Activated effector memory CD4-positive, alpha-beta T cell treated with anti-CD3 and anti-CD28 coated beads, Interleukin-2, amount 50 U/mL, for 16 hours (primary cell): ENCODE data around the gene TMEM14A.
"Not testable (repeated sequence)": the region's sequence is repeated elsewhere in the genome, so short reads cannot be mapped to it uniquely, and the experiment has no call there.

Source experiments
- DNase-seq: peaks from one replicate; pipeline ENCODE4 v3.0.0-alpha.2; 2020

The TMEM14A gene

DNA sequence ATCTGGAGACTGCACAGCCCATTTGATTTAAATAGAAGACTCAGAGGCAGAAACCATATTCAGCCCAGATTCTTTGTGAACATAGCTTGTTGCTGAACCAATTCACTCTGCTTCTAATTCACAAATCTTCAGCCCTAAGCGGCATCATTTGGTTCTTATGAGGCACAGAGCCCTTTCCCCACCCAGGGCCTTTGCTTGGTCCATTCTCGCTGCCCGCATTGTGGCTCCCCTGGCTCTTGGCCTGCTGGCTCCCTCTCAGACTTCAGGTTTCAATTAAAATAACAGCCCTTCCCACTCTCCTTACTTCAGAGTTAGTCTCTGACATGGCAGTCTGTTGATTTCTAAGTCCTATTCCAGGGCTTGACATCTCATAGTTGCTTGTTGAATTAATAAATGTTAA lies 9.4 kb upstream of the TMEM14A start:
- DNase-seq, result no peak

- no peak for DNase-seq
Observed at GRCh38 chr6:52662031-52662430, 8.9 kb upstream of the TMEM14A start.

- DNase-seq, result peak; percentile 81
Observed at GRCh38 chr6:52663120-52663935, 7.6 kb upstream of the TMEM14A start.

DNA sequence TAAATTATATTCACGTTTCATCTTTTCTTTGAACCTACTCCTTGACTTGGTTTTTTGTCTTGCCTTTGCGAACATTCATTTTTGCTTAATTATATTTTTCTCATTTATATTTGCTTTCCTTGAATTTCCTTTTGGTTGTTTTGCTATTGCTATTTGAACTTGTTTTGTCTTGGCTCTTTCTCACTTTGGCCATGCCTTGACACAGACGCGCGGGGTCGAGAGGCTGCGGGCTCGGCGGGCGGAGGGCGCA lies 7.1 kb upstream of the TMEM14A start:
- no peak for DNase-seq

DNA sequence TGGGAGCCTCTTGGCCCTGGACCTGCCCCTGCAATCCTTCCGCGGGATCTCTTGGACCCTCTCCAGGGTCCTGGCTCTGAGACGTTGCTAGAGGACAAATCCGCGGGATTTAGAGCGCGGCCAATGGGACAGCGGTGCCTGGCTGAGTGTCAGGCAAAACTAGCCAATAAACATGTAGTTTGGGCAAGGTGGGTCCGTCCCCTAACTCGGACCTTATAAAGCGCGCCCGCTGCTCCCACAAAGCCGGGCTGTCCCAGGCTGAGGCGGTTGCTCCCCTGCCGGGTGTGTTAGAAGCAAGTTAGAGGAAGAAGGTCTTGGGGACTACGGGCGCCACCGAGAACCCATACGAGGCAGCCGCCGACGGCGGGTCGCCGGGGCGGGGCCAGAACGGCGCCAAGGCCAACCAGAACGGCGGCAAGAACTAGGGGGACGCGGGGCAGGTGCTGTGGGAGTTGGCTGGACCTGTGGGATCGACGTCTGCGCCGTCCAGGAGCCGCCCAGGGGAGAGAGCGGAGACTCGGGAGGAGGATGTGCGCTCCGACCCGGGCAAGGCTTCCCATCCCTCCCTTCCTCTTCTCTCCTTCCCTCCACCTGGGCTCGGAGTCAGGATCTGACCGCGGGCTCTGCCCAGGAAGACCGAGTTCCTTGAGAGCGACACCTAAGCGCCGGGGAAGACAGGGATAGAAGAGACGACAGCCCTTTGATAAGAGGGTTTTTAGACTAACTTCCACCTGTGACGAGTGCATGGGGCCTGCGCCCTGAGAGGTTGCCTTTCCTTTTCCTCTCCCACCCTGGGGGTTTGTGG lies 6.5 kb upstream of the TMEM14A start:
- peak; percentile 84 for DNase-seq

GRCh38 chr6:52664991-52665686 lies 5.8 kb upstream of the TMEM14A start:
- DNase-seq, result no peak

- no peak for DNase-seq
Observed at GRCh38 chr6:52666071-52666470, 4.8 kb upstream of the TMEM14A start.

DNA sequence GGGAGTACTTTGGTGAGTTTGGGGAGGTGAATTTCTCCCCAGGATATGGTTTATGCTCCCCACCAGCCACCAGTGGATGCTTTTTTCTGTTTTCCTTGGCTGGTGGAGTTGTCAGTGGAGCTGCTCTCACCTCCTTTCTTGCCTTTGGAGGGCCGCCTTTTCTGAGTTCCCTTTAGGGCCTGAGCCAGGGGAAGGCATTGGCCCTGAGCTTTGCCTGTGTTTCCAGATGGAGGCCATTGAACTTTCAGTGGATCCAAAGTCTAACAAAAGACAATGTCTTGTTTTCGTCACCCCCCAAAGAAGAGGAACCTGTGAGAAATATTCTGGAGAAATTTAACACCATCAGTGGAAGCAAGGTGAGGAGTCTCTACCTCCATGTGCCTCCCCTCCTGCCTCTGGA lies 4.4 kb upstream of the TMEM14A start:
- no peak for DNase-seq

DNA sequence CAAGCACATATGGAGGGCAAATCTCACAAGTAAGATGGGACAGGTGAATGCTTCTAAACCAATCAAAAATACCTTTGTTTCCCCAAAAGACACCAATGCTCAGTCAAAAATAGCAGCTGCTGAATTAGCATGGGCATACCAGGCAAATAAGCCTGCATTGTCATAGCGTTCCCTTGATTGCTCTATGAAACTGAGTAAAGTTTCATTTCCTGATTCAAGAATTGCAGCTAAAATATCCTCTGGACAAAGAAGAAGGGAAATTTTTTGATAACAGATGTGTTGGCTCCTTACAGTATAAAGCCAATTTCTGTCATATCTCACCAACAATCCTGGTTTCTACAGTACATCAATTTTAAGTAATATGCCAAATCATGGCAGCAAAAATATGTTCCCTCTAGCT lies 3.3 kb upstream of the TMEM14A start:
- no peak for DNase-seq

- DNase-seq, result no peak
Observed at GRCh38 chr6:52671676-52672075, 763 bp downstream of the TMEM14A start.

GRCh38 chr6:52672412-52673025 lies 1.6 kb downstream of the TMEM14A start:
- no peak for DNase-seq

GRCh38 chr6:52674666-52675065 lies 3.8 kb downstream of the TMEM14A start:
- no peak for DNase-seq

- no peak for DNase-seq
Observed at GRCh38 chr6:52675372-52675771, 4.5 kb downstream of the TMEM14A start.

- not testable (repeated sequence) for DNase-seq
Observed at GRCh38 chr6:52676631-52677030, 5.7 kb downstream of the TMEM14A start.

DNA sequence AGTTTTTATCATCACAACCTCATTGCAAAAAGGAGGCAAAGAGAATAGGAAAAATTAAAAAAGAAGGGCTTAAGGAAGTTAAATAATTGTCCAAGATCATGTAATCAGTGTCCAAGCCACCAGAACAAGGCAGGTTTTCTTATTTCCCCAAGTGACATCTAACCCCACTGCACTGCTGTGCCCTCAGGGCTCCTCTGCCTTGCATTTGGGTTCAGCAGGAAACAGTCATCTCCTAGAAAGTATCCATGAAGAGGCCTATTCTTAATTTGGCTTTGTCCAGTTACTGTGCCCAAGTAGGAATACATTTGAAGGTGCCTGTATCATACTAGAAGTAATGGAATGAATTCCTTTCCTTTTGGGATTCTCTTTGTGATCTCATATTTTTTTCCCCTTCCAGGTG lies 10.5 kb downstream of the TMEM14A start:
- no peak for DNase-seq

DNA sequence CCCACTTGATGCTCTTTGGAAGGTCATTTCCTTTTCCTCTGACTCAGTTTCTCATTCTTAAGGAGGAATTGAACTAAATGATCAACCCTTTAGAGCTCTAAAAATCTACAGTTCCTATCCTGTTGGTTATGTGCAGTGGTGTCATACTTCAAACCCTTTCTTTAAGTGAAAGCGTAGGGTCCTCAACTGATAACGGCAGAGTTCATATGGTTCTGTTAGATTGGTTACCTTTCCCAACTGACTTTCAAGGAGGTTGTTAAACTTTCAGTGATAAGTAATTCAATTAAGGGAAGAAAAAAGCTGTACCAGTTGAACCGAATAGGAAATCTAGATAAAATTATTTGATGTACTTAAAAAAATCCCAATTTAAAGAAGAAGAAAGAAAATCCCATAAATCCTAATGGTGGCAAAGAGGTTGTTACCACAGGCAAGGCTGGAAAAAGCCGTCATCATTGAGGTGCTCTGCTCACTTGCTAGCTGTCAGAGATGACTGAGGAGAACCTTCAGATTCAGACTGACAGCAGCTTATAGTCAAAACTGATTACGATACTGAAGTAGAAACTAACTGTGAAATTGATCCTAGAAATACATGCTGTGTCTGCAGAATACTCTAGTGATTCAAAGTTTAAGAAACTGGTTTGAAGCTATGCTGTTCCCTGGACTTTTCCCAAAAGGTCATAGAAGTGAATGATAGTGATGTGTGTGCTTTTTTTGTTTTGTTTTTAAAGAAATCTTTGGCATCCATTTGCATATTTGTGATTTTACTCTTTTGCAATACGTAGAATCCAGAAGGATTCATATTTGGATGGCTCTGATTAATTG lies 16.2 kb downstream of the TMEM14A start:
- no peak for DNase-seq

- DNase-seq, result no peak
Observed at GRCh38 chr6:52689857-52690256, 18.9 kb downstream of the TMEM14A start.

DNA sequence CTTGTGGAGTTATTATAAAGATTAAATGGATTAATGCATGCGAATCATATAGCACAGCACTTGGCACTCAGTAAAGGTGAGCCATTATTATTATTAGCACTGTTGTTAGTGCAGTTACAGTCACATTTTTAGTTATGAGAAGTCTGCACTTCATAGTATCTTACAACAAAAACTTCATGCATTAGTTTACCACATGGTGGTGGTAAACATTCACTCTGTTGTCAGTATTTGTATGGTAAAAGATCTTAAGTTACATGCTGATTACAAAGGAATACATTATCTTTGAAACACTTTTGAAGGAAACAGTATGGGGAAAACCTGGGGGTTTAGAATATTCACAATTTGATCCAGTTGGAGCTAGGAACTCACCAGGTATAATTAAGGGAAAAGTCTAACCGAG lies 20.8 kb downstream of the TMEM14A start:
- no peak for DNase-seq

DNA sequence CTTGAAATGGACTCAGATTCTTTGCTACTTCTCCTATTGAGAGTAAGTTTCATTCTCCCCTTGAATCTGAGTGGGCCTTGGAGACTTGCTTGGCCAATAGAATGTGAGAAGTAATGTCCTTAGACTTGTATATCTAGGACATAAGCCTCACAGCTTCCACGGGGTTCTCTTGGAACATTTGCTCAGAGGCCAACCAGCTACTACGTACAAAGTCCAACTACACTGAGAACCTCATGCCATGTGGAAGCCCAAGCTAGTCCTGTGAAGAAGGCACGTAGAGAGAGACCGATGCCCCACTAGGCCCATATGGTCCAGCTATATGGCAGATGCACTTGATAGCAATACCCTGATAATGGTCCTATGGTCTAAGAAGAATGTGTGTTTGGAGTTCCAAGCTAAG lies 22.9 kb downstream of the TMEM14A start:
- no peak for DNase-seq

GRCh38 chr6:52694404-52694803 lies 23.5 kb downstream of the TMEM14A start:
- DNase-seq, result no peak

- DNase-seq, result no peak
Observed at GRCh38 chr6:52696418-52696817, 25.5 kb downstream of the TMEM14A start.

GRCh38 chr6:52697903-52698302 lies 27.0 kb downstream of the TMEM14A start:
- DNase-seq, result no peak

GRCh38 chr6:52704060-52704459 lies 33.1 kb downstream of the TMEM14A start:
- DNase-seq, result no peak
